ENCODE measurements around the gene SYF2.
A peak's percentile ranks its signal among the peaks of the same experiment; 100 is the strongest.
"Not testable (repeated sequence)": the region's sequence is repeated elsewhere in the genome, so short reads cannot be mapped to it uniquely, and the experiment has no call there.

SYF2 gene

DNA sequence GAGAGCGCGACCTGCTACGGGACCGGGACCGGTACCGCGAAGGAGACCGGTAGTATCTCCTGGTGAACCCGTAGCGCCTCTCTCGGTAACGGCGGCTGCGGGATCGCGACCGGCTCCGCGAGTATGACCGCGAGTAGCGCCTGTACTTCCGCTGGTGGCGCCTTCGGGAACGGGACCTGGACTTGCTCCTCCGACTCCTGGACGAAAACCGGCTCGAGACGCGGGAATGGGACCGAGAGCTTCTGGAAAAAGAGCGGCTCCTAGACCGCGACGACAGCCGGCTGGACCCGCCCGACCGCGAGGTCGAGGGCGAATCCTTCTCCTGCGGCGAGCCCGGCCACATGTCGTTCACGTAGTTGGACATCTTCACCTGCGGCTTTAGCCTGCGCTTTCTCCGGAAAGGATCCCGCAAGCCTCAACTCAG, 14.3 kb upstream of the SYF2 start:
- DNase-seq (ENCODE audit: low read depth): no peak

DNA sequence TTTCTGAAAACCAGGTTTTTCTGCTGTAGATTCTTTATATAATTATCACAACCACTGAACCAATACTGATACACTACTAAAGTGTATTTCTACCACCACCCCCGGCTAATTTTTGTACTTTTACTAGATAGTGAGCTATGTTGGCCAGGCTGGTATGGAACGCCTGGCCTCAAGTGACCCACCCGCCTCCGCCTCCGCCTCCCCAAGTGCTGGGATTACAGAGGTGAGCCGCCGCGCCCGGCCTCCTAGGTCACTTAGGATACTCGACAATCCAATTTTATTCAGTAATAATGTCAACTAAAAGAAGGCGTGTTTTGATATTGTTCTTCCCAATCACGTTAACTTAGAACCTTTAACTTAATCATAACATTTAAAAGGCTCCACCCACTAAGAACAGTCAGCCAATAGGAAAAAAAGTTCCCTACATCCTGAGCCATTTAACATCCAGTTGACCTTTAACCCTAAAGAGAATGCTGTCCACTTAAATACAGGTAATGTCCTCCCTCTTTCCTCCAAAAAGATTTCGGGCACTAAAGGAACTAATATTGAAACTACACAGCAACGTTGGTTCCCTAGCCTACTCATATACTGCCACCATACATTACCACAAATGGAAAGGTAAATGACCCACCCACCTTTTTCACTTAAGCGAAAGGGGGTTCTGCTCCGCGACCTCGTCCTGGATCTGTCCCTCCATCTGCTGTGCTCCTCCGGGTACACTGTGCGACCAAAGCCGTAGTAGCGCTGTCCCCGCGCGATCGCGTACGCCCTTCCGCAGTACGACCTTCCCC, 13.7 kb upstream of the SYF2 start:
- DNase-seq (ENCODE audit: low read depth): no peak

- DNase-seq (ENCODE audit: low read depth): no peak
Measured at GRCh38 chr1:25245393-25245792, 13.1 kb upstream of the SYF2 start.

DNA sequence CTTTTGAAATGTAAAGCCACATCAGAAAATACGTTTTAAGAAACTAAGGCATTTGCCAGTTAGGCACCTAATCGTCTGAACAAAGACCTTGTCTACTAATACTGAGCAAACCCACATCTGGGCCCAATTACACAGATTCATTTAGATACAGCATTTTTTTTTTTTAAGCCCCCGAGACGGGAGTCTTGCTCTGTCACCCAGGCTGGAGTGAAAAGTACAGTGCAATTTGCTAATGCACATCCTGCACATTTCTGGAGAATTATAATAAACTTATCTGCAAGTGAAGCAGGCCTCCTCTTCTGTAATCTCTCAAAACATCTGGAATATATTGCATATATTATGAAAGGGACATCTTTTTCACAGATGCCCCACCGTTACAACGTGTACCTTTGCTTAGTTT, 11.6 kb upstream of the SYF2 start:
- DNase-seq (ENCODE audit: low read depth): no peak

GRCh38 chr1:25239681-25240541, 7.6 kb upstream of the SYF2 start:
- DNase-seq (ENCODE audit: low read depth): peak; percentile 79

DNA sequence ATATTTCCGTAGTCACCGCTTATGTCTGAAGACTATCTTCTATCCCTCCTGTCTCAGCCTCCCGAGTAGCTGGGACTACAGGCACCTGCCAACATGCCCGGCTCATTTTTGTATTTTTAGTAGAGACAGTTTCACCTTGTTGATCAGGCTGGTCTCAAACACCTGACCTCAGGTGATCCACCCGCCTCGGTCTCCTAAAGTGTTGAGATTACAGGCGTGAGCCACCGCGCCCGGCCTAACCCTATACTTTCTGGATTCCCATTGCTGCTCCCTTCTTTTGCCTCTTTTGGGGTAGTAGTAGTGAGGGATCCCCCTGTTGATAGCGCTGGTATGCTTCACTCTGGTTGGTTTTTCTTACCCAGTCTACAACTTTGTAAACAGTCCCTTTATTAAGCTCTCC, 5.7 kb upstream of the SYF2 start:
- DNase-seq (ENCODE audit: low read depth): no peak

DNA sequence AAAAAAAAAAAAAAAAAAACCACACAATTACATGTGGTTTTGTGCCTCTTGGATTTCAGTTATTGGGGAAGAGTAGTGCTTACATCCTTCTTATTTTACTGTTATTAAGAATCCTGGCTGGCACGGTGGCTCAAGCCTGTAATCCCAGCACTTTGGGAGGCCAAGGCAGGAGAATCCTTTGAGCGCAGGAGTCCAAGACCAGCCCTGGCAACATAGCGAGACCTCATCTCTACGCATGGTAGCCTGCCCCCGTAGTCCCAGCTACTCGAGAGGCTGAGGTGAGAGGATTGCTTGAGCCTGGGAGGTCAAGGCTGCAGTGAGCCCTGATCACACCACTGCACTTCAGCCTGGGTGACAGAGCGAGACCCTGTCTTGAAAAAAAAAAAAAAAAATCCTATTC, 4.0 kb upstream of the SYF2 start:
- not testable (repeated sequence) for DNase-seq (ENCODE audit: low read depth)

- DNase-seq (ENCODE audit: low read depth): not testable (repeated sequence)
Measured at GRCh38 chr1:25235411-25235810, 3.1 kb upstream of the SYF2 start.

DNA sequence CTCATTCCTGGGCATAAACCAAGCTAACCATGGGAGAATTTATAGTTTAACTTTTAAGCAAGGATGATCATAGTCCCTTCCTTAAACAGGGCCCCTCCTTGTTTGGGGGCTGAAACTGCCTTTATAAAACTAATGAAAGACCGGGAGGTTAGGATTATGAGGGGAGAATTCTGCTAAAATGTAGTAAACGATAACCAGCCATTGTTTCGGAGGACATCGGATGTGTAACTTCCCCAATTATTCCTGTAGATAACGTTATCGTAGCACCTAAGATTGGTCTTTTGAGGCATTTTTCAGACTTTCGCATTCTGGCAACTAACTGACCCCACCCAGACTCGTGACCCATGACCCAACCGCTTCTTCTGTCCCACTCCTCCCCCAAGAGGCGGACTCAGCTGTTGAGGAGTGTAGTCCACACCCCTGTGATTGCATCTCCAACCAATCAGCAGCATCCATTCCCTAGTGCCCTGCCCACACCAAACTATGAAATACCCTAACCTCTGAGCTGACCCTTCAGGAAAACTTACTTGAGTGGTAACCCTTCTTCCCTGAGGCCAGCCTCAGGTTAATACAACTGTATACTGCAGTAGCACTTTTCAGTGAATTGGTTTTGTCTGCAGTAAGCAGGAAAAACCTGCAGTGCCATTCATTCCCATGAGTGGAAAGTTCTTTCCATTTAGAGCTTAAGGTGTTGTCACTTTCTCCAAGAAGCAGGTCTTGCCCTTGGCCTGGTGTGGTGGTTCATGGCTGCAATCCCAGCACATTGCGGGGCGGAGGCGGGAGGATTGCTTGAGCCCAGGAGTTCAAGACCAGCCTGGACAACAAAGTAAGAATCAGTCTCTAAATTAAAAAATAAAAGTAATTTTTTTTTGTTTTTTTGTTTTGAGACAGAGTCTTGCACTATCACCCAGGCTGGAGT, 823 bp upstream of the SYF2 start:
- DNase-seq (ENCODE audit: low read depth): peak; percentile 23

DNA sequence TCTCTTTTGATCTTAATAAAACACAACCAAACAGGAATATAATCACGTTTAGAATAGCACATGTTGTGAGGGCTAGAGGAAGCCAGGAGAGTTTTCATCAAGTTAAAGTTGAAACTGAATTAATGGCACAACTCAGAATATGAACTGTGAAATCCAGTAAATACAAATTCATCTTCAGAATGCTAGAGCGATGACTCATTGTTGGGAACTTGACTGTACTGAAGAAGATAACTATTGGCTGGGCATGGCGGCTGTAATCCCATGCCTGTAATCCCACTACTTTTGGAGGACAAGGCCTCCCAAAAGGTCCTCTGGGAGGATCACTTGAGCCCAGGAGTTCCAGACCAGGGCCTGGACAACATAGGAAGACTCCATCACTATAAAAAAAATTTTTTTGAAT, 8.8 kb downstream of the SYF2 start:
- no peak for DNase-seq (ENCODE audit: low read depth)

GRCh38 chr1:25222606-25223005, 9.7 kb downstream of the SYF2 start:
- DNase-seq (ENCODE audit: low read depth): no peak

GRCh38 chr1:25220666-25221065, 11.6 kb downstream of the SYF2 start:
- DNase-seq (ENCODE audit: low read depth): no peak

GRCh38 chr1:25219661-25220251, 12.5 kb downstream of the SYF2 start:
- DNase-seq (ENCODE audit: low read depth): no peak

DNA sequence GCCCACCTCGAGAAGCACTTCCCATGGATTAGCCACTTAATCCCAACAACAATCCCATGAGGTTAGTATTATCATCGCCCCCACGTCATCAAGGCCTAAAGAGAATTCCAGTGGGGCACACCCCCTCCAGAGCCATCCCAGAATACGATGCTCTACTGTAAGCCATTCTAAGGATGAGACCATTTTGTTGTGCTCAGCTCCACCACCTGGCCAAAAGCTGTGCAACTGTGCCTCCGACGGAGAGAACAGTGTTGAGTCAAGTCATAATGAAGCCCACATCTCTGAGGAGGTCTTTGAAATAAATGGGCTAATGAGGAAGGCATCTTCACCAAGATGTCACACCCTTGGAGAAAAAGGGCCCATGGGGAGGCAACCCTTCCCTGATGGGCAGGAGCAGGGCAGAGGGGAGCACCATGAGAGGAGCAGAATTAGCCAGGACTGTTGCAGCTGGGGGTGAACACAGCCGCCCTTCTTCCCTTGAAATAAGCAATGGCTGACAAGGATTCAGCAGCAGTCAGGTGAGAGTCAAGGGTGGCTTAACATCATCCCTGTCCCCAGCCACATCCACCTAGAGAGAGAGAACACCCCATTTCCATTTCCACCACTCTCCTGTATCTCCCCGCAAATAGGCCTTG, 14.6 kb downstream of the SYF2 start:
- DNase-seq (ENCODE audit: low read depth): no peak

- DNase-seq (ENCODE audit: low read depth): no peak
Measured at GRCh38 chr1:25217015-25217414, 15.3 kb downstream of the SYF2 start.

DNA sequence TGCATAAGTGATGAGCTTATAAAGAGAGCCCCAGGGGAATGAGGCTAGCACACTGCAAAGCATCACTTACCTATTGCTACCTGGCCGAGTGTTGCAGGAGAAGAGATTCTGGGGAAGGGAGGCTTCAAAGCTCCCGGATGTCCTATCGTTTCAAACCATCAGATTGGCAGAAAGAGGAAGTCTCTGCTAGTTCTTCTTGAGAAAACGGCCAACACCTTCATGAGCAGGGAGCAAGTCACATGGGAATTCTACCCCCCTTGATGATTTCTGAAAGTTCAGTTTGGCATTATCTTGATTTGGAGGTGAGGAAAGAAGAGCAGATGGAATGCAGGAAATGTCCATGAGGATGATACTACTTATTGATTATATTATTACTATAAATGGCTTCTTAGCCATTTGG, 16.2 kb downstream of the SYF2 start:
- DNase-seq (ENCODE audit: low read depth): no peak

DNA sequence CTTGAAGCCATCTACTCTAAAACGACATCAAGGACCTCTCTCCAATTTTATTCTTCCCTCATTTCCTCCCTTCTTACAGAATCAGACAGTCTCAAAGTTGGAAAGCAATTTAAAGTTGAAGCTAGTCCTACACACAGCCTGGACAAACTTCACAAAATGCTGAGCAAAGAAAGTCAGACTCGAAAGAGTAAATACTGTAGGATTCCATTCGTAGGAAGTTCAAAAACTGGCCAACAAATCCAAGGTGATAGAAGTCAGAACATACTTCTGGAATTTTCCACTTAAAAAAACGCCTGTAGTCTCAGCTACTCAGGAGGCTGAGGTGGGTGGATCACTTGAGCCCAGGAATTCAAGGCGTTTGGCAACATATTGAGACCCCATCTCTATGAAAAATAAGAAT, 19.6 kb downstream of the SYF2 start:
- DNase-seq (ENCODE audit: low read depth): no peak

DNA sequence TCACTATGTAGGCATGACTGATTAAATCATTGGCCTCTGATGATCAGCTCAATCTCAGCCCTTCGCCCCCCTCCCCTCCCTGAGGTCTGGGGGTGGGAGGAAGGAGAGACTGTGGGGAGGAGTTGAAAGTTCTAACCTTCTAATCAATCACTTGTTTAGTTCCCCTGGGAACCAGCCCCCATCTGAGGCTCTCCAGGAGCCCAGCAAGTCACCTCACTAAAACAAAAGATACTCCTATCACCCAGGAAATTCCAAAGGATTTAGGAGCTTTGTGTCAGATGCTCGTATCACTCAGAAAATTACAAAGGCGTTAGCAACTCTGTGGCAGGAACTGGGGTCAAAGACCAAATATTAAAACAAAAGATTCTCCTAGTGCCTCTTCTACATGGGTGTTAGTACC, 21.6 kb downstream of the SYF2 start:
- DNase-seq (ENCODE audit: low read depth): no peak

DNA sequence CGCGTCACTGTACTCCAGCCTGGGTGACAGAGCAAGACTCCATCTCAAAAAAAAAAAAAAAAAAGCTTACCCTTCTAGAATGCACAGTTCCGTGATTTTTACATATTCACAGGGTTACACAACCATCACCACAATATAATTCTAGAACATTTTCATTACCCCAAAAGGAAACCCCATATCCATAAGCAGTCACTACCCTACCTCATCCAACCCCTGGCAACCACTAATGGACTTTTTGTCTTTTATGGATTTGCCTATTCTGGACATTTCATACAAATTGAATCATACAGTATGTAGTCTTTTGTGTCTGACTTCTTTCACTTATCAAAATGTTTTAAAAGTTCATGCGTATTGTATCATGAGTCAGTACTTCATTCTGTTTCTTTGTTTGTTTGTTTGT, 22.8 kb downstream of the SYF2 start:
- no peak for DNase-seq (ENCODE audit: low read depth)

GRCh38 chr1:25208561-25209222, 23.6 kb downstream of the SYF2 start:
- no peak for DNase-seq (ENCODE audit: low read depth)

DNA sequence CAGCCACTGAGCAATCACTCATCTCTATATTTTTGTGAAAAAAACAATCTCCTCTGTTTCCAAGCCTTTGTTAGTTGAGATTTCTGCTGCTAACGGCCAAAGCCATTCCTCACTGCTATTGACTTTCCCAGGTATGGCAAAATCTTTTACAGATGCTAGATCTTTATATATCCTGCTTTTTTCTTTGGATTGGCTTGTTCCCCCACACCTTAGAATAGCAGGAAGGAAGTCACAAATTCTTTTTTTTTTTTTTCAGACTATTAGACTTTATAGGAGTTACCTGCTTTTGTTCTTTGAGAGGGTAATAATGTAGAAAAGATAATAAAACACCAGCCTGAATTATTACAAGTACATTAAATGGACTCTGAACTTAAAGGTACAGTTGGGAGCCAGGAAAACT, 24.2 kb downstream of the SYF2 start:
- DNase-seq (ENCODE audit: low read depth): no peak

Data from T-helper 22 cell (primary cell).